ACHN (cell line): ENCODE measurements around the gene HSPA14.
A peak's percentile ranks its signal among the peaks of the same experiment; 100 is the strongest.
"Not testable (repeated sequence)": the region's sequence is repeated elsewhere in the genome, so short reads cannot be mapped to it uniquely, and the experiment has no call there.

Experiments
- DNase-seq: peaks from one replicate; pipeline ENCODE4 v3.0.0-alpha.2; 2015
- in situ Hi-C: cut with HindIII; loops from 2 replicates; pipeline ENCODE4 v1.10.0; 2017; ENCODE audit warnings: low sequenced_read_pairs, low pct_ligation_motif_present, low pct_unique_long_range_greater_than_20kb

Gene HSPA14

GRCh38 chr10:14878266-14879123 lies 40.4 kb downstream of the HSPA14 start, which contains the start of gene SUV39H2:
Gene SUV39H2, plus strand, starts transcription at chr10:14878866. Its CDS starts 23 bp downstream, at chr10:14878889.
- in situ Hi-C loops = no loop called here
- DNase-seq = peak; percentile 92

GRCh38 chr10:14879124-14879927 lies 41.2 kb downstream of the HSPA14 start:
- in situ Hi-C loops = no loop called here
- peak; percentile 40 for DNase-seq

GRCh38 chr10:14879928-14880193 lies 41.8 kb downstream of the HSPA14 start:
- DNase-seq = no peak
- in situ Hi-C loops = no loop called here

GRCh38 chr10:14880229-14880628 lies 42.1 kb downstream of the HSPA14 start:
- DNase-seq = peak; percentile 19
- in situ Hi-C loops = no loop called here

GRCh38 chr10:14884082-14884481 lies 46.0 kb downstream of the HSPA14 start:
- DNase-seq = no peak
- in situ Hi-C loops = no loop called here

GRCh38 chr10:14889318-14889717 lies 51.2 kb downstream of the HSPA14 start:
- peak; percentile 9 for DNase-seq
- in situ Hi-C loops = no loop called here

GRCh38 chr10:14891151-14891550 lies 53.0 kb downstream of the HSPA14 start:
- in situ Hi-C loops = no loop called here
- no peak for DNase-seq

- peak; percentile 55 for DNase-seq
- in situ Hi-C loops = no loop called here
These were observed 66.2 kb downstream of the HSPA14 start for GRCh38 chr10:14904316-14904732.

GRCh38 chr10:14904864-14905263 lies 66.8 kb downstream of the HSPA14 start:
- in situ Hi-C loops = no loop called here
- DNase-seq = no peak

- no peak for DNase-seq
- in situ Hi-C loops = no loop called here
These were observed 67.8 kb downstream of the HSPA14 start for GRCh38 chr10:14905890-14906289.

- in situ Hi-C loops = no loop called here
- DNase-seq = no peak
These were observed 68.7 kb downstream of the HSPA14 start for GRCh38 chr10:14906765-14907164.

- DNase-seq, in situ Hi-C loops: not testable (repeated sequence)
These were observed 69.5 kb downstream of the HSPA14 start for GRCh38 chr10:14907591-14907990.

- in situ Hi-C loops = no loop called here
- DNase-seq = no peak
These were observed 71.0 kb downstream of the HSPA14 start for GRCh38 chr10:14909101-14909500.

GRCh38 chr10:14910953-14911352 lies 72.8 kb downstream of the HSPA14 start:
- in situ Hi-C loops = no loop called here
- DNase-seq = no peak

- in situ Hi-C loops = no loop called here
- DNase-seq = no peak
These were observed 73.7 kb downstream of the HSPA14 start for GRCh38 chr10:14911801-14912200.

GRCh38 chr10:14916600-14916999 lies 78.5 kb downstream of the HSPA14 start:
- no peak for DNase-seq
- in situ Hi-C loops = no loop called here

- no peak for DNase-seq
- in situ Hi-C loops = no loop called here
These were observed 79.7 kb downstream of the HSPA14 start for GRCh38 chr10:14917827-14918226.

GRCh38 chr10:14918964-14919363 lies 80.9 kb downstream of the HSPA14 start:
- in situ Hi-C loops = no loop called here
- no peak for DNase-seq
